NCI-H1694 (cell line): Measurements from ENCODE around the gene ABHD16B.
"Not testable (repeated sequence)": the region's sequence is repeated elsewhere in the genome, so short reads cannot be mapped to it uniquely, and the experiment has no call there.

Experiments
- DNase-seq: peaks from one replicate; lab custom pipeline; 2025; lab: John Stamatoyannopoulos, UW

Gene ABHD16B

DNA sequence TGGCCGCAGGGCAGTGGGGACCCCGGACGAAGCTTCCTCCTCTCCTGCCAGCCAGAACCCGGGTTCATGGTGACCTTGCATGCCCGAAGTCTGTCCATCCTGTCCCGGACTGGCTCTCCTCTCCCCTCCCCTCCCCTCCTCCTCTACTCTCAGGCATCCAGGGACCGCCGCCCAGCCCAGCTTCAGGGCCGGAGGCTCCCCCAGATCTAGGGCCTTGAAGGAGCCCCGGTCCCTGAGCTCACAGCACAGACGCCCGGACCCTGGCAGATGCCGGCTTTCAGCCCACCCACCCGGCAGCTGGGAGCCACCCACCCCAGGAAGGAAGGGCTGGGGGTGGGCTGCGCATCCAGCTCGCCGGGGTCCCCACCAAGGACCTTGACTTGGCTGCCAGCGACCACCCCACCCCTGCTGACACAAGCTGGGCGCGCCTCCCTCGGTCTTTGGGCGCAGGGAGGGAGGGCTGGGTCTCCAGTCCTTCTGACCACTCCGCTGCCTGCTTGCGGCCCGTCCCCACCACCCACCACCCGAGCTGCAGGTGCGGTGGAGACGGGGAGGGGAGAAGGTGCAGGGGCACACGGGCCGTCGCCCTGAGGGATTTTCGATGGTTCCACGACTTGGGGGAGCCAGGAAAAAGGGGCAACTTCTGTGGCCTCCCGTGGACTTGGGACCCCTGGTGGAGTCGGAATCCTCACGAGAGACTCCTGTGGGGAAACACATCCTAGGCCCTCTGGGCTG, 5.8 kb upstream of the ABHD16B start:
- no peak for DNase-seq

DNA sequence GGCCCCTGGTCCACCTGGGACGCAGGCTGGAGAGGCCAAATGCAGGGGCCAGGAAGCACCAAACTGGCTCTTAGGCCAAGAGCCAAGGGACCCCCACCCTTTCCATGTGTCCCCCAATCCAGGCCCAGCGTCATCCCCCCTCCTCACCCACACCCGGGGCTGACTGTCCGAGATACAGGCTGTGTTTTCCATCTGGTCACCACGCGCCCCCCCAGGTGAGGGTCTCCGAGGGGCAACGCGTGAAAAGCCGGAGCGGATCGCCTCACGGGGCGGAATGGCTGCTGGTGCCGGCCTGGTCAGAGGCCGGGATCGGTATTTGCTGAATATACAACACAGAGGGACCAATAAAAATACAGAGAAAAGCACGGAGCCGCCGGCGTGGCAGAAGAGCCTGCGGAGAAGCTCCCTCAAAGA, 5.2 kb upstream of the ABHD16B start:
- DNase-seq, result no peak

DNA sequence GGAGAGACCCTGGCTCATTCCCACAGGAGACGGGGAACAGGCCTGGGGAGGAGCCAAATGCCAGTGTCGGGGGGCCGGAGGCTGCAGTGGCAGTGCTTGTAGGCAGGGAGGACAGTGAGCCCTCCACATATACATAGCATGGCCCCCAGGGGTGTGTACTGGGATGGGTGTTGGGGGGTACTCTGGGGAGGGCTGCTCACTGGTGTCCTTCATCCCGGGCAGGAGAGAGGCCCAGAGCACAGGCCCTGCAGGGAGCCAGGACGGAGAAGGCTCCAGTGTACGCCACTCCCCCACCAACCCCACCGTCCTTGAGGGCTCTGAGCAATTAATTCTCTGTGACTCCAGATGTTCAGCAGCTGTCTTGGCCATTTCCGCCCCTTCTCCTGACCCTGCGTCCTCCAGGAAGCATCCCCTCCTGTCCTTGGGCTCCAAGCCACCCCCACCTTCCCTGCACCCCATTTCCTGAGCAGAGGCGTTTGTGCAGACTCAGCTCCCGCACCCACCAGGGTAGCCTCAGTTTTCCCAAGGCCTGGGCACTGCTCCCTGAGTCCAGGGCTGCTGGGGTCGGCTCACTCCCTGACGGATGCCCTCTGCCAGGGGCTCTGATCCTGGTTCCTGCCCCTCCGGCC, 3.4 kb upstream of the ABHD16B start:
- DNase-seq, result no peak

DNA sequence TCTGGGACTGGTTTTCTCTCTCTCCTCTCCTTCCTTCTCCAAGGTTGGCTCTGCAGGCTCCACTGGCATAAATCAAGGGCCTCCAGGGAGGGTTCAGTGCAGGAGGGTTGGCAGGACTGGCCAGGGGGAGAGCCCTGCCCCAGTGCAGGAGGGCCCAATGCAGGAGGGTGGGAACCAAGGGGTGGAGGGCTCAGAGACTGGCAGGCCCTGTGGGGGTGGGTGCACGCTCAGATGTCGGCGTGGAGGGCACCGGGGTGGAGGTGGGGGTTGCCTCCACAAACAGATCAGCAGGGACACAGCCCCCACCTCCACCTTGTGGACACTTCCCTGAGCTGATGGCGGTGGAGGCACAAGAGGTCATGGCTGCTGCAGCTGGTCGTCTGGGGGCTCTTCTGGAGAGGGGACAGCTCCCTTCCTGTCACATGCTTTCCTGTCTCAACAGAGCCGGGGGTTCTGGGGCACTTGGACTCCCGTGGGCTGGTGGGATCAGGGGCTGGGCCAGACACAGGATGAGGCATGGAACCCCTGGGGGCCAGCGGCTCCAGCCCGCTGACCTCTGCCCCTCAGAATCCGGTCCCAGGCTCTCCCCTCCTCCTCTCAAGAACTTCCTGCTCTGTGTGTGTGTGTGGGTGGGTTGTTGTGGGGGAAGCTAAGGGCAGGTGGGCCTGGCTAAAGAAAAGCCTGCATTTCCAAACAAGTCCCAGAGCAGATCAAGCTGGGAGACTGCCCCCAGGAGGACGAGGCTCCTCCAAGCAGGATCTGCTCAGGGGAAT, 2.7 kb upstream of the ABHD16B start:
- peak; percentile 11 for DNase-seq

DNA sequence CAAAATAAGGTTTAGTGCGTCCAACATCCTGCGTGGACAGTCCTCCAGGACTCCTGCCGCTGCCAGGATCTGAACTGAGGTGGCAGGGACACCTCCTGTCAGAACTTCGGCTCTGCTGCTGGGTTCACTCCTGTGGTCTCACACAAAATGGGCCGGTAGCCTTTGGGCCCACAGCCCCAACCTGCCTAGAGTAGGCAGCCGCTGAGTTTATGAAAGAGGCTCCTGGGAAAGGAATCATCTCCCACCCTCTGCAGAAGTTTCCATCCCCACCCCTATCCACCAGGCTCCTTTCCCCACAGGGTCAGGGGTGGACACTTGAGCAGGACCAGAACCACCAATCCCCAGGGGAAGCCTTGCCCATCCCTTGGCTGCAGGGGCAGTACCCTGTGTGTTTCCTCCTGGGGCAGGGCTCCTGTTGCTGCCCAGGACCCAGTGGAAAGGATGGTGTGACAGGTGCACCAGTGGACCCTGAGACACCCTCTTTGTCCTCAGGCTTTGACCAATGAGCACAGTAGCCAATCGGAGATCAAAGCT, 2.1 kb upstream of the ABHD16B start:
- no peak for DNase-seq

DNA sequence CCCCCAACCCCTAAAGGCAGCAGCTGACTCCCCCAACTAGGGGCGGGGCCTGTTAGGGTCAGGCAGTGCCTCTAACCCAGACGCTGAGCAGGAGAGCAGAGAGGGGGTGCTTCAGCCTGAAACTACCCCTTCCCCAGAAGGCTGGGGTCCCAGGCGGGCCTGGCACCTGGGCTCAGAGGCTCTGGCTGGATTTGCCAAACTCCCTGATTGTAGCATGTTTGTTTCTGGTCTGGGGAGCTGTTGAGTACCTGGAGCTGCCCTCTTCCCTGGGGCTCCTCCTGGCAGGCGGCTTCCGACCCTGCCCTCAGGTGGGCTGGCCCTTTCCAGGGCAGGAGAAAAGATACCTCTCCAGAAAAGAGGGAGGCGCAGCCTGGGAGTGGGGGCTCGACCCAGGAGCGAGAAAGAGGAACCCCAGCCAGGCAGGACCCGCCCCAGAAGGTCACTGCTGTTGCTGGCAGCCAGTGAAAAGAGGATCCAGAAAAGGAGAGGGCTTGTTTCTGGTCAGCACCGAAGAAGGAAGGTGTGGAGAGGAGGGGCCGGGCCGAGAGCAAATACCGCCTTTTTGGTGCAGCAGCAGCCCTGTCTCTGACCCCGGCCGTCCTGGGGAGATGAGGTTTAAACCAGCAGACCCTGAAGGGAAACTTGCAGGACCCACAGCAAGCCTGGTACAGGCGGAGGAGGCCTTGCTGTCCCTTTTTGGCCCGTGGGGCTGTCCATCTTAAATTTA, 810 bp upstream of the ABHD16B start:
- DNase-seq, result no peak

DNA sequence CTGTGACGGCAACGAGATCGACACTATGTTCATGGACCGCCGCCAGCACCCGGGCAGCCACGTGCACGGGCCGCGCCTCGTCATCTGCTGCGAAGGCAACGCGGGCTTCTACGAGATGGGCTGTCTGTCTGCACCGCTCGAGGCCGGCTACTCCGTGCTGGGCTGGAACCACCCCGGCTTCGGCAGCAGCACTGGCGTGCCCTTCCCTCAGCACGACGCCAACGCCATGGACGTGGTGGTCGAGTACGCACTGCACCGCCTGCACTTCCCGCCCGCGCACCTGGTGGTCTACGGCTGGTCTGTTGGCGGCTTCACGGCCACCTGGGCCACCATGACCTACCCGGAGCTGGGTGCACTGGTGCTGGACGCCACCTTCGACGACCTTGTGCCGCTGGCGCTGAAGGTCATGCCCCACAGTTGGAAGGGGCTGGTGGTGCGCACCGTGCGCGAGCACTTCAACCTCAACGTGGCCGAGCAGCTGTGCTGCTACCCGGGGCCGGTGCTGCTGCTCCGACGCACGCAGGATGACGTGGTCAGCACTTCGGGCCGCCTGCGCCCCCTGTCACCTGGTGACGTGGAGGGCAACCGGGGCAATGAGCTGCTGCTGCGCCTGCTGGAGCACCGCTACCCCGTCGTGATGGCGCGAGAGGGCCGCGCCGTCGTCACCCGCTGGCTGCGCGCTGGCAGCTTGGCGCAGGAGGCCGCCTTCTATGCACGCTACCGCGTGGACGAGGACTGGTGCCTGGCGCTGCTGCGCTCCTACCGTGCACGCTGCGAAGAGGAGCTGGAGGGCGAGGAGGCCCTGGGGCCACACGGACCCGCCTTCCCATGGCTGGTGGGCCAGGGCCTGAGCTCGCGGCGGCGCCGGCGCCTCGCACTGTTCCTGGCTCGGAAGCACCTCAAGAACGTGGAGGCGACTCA, 943 bp downstream of the ABHD16B start:
- no peak for DNase-seq

DNA sequence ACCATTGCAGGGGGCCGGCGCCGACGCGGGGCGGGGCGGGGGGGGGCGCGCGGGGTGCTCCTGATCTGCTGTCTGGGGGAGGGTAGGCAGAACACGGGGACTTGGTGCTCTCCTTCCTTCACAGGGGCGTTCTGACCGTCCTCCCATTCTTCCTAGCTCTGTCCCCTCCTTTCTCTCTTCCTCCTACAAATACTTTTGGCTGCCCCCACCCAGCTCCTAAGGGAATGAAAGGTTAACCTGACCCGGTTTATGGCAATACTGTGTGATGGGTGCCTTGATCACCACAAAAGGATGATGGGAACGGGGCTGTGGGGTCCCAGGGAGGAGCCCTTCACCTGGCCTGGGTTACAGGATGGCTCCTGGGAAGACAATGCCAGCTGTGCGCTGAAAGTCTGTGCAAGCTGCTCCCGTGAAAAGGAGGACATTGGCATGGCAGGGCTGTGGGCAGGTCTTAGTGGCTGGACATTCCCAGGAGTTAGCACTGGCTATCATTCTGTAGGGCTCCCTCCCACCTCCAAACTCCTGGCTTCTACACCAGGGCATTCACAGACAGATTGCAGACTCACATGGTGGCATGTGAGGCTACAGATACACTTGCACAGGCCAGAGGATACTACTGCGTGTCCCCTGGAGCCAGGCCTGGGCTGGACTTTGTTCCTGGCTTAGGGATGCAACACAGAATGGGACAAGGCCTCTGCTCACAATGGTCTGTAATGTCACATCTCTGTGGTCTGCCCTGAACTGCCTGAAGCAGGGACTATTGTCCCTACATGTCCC, 1.9 kb downstream of the ABHD16B start:
- no peak for DNase-seq

DNA sequence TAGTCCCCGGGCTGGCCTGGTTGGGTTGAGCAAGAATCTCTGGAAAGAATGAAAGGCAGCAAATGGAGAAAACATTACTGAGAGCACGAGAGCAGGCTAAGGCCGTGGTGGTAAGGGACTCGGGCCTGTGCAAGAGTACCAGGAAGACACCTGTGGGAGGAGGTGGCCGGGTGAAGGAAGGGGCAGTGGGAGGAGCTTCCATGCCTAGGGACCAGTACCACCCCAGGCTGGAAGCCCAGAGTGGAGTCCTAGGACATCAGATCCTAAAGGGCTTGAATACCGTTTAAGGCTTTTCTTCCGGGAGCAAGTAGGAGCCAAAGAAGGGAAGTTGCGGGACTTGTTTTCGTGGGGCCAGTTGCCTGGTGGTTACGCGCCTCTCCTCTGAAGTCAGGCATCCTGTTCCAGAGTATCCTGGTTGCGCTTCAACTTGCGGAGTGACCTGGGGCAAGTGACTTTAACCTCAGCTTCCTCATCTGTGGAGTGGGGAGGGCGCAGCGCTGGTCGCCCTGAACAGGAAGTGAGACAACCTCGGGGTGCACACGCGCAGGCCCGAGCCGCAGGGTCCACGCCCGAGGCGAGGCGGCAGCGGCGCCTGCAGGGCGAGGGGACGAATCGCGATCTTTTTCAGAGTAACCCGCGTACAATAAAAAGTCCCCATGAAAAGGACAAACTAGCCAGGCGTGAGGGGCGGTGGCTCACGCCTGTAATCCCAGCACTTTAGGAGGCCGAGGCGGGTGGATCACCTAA, 2.7 kb downstream of the ABHD16B start:
- DNase-seq, result no peak

DNA sequence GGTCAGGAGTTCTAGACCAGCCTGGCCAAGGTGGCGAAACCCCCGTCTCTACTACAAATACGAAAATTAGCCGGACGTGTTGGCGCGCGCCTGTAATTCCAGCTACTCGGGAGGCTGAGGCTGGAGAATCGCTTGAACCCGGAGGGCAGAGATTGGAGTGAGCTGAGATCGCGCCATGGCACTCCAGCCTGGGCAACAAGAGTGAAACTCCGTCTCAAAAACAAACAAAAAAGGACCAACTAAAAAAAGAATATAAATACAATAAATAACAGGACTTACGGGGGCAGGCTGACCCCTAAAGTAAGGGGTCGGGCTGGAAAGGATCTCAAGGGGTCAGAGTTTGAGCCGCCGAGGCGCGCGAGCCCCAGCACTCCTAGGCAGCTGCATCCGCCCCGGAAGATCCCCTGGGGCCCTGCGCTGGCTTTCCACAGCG, 3.3 kb downstream of the ABHD16B start:
- DNase-seq, result no peak

DNA sequence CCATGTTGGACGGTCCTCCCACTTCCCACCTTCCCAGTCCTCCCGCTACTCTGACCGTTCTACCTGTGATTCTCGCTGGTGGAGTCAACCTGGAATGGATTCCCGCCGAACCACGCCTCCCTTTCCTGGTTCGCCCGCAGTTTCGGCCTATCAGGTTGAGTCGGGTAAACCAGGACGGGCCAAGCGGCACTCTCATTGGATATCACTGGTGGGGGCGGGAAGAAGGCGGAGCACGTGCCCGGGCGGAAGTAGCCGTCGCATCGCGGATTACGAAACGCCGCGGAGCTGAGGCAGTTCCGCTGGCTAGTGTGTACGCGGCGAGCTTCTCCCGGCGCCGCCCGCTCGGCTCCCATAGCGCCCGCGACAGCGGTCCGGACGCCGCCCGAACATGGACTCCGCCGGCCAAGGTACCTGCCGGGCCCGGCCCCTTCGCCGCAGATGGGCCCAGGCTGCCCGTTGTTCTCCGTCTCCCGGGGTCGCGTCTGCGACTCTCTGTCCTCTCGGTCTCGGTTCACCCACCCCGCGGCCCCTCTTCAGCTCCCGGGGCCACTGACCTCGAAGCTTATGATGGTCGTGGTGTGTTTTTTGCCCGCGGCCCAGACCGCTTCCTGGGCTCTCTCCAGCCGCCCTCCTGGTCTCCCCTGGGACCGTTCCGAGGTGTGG, 3.8 kb downstream of the ABHD16B start, which contains the start of gene TPD52L2:
Gene TPD52L2, plus strand, starts transcription at position 293 of the 663 bp plus-strand sequence. Its CDS starts 96 bp downstream, at position 389.
- DNase-seq, result peak; percentile 96

DNA sequence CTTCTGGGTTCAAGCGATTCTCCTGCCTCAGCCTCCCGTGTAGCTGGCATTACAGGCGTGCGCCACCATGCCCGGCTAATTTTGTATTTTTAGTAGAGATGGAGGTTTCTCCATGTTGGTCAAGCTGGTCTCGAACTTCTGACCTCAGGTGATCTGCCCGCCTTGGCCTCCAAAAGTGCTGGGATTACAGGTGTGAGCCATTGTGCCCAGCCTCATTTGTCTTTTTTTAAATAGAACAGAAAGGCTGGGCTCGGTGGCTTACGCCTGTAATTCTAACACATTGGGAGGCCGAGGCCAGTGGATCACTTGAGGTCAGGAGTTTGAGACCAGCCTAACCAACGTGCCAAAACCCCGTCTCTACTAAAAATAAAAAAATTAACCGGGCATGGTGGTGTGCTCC, 5.7 kb downstream of the ABHD16B start:
- DNase-seq, result not testable (repeated sequence)

DNA sequence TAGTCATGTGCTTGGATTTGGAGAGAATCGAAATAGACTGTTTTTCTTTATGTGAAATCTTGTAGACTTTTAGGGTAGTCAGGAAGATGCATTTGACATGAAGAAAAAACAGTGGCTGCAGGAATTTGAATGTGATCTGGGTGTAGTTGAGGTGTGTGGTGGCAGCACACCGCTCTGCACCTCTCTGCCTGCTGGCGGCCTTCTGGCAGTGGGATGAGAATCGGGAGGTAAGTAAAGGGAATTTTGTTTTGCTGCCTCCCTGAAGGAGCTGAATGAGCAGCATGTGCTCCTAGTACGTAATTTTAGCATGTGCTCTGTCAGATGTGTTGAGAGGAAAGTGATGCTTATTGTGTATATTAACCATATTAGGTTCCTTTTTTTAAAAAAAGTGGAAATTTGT, 7.0 kb downstream of the ABHD16B start:
- no peak for DNase-seq

DNA sequence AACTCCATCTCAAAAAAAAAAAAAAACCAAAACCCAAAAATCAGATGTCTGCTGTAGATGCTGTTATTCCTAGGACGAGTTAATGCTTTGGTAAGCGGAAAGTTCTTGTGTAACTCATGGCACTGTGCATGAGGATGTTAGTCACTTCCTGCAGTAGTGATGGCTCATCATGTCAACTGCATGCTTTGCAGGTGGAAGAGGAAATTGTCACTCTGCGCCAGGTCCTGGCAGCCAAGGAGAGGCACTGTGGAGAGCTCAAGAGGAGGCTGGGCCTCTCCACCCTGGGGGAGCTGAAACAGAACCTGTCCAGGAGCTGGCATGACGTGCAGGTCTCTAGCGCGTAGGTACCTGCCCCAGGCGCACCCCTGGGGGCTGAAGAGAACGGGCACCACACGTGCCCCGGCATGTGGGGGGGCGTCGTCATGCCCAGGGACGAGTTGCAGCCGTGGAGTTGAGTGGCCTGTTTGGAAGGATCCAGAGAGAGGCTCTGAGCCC, 12.2 kb downstream of the ABHD16B start:
- no peak for DNase-seq

DNA sequence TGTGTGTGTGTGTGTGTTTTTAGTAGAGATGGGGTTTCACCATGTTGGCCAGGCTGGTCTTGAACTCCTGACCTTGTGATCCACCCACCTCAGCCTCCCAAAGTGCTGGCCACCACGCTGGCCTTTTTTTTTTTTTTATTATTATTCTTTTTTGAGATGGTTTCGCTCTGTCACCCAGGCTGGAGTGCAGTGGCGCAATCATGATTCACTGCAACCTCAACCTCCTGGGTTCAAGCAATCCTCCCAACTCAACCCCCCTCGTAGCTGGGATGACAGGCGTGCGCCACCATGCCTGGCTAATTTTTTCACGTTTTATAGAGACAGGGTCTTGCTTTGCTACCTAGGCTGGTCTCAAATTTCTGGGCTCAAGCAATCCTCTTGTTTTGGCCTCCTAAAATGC, 12.9 kb downstream of the ABHD16B start:
- DNase-seq, result not testable (repeated sequence)

DNA sequence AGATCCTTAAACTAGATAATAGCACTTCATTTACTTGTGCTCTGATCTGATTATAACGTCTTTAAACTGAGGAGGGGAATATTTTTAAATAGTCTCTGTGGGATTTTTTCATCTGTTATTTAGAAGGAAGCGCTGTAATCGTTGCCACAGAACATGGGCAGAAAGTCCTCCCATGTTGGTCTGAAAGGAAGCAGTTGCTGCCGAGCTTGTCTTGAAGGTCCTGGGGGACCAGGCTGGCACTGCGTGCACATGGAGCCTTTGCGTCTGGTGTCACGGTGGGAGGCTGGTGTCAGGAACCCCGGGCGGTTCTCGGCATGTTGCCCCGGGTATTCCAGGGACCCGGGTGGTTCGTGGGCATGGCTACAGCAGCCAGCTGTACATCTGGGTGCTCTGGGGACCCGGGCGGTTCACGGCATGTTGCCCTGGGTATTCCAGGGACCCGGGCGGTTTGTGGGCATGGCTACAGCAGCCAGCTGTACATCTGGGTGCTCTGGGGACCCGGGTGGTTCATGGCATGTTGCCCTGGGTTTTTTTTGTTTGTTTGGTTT, 15.3 kb downstream of the ABHD16B start:
- DNase-seq, result peak; percentile 87

DNA sequence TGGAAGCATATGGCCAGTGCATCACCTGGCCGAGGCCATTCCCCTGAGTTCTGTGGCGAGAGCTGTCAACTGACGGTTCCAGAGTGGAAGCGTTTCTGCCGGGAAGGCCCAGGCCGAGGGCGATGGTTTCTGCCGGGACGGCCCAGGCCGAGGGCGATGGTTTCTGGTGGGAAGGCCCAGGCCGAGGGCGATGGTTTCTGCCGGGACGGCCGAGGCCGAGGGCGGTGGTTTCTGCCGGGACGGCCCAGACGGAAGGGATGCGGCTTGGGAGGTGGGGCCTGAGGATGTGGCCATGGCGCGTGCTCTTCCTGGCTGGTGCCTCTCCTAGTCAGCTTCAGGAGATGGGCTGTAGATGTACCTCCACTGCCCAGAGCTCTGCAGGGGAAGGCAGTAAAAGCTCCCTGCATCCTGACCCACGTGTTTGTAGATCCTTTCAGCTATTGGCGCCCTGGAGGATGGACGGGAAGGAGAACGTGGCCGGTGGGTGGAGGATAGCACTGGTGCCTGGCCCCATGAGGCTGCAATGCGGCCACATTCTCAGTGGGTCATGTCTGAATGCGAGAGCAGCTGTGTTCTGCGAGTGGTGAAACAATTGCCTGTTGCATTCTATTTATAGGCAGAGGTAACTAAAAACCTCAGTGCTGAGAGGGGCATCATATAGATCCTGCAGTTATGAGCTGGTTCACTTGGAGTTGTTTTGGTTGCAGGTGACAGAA, 16.6 kb downstream of the ABHD16B start:
- DNase-seq, result no peak
